ENCODE results near the gene SUSD2.

DNA sequence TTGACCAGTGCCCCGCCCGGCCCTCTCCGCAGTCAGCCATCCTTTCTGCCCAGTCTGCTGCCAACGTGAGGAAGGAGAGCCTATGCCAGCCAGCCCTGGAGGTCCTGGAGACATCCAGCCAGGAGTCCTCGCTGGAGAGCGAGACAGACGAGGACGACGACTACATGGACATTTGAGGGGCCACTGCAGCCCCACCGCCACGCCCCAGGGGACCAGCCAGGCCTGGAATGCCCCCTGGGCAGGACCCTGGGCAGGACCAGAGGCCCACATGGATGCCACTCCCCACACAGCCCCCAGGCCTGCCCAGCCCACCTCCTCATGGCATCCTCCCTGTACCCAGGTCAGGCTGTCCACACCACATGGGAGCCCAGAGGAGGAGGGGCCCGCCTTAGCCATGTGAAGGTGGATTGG, 3.3 kb upstream of the SUSD2 start:
- no peak for TF ChIP-seq EZH2phosphoT487 (IDR thresholded peaks at IDR 0.05; ENCODE audit: low read depth, severe bottlenecking, unreplicated experiment)
- TF ChIP-seq, protein P1, sequence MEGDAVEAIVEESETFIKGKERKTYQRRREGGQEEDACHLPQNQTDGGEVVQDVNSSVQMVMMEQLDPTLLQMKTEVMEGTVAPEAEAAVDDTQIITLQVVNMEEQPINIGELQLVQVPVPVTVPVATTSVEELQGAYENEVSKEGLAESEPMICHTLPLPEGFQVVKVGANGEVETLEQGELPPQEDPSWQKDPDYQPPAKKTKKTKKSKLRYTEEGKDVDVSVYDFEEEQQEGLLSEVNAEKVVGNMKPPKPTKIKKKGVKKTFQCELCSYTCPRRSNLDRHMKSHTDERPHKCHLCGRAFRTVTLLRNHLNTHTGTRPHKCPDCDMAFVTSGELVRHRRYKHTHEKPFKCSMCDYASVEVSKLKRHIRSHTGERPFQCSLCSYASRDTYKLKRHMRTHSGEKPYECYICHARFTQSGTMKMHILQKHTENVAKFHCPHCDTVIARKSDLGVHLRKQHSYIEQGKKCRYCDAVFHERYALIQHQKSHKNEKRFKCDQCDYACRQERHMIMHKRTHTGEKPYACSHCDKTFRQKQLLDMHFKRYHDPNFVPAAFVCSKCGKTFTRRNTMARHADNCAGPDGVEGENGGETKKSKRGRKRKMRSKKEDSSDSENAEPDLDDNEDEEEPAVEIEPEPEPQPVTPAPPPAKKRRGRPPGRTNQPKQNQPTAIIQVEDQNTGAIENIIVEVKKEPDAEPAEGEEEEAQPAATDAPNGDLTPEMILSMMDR (IDR thresholded peaks at IDR 0.05; ENCODE audit: poor library complexity): no peak
